GM21360 (cell line): ENCODE results near the gene KIF13A.
A peak's percentile ranks its signal among the peaks of the same experiment; 100 is the strongest.
"Not testable (repeated sequence)": the region's sequence is repeated elsewhere in the genome, so short reads cannot be mapped to it uniquely, and the experiment has no call there.

Source experiments
- ATAC-seq: cut with Tn5 transposase; IDR thresholded peaks from one replicate; pipeline ENCODE4 v1.9.1; 2021; ENCODE audit warnings: mild to moderate bottlenecking, moderate library complexity; ENCODE audit not compliant: unreplicated experiment

Gene KIF13A

GRCh38 chr6:17904491-17905120 lies 82.8 kb downstream of the KIF13A start:
- ATAC-seq = no peak

- ATAC-seq = no peak
Observed at GRCh38 chr6:17902974-17903373, 84.5 kb downstream of the KIF13A start.

GRCh38 chr6:17901493-17901892 lies 85.9 kb downstream of the KIF13A start:
- ATAC-seq = no peak

GRCh38 chr6:17900011-17900410 lies 87.4 kb downstream of the KIF13A start:
- ATAC-seq = no peak

- no peak for ATAC-seq
Observed at GRCh38 chr6:17899491-17899890, 87.9 kb downstream of the KIF13A start.

- no peak for ATAC-seq
Observed at GRCh38 chr6:17897681-17898080, 89.8 kb downstream of the KIF13A start.

- ATAC-seq = no peak
Observed at GRCh38 chr6:17894905-17895304, 92.5 kb downstream of the KIF13A start.

- no peak for ATAC-seq
Observed at GRCh38 chr6:17894191-17894590, 93.2 kb downstream of the KIF13A start.

GRCh38 chr6:17892097-17892686 lies 95.2 kb downstream of the KIF13A start:
- ATAC-seq = no peak

GRCh38 chr6:17890309-17890708 lies 97.1 kb downstream of the KIF13A start:
- no peak for ATAC-seq

- ATAC-seq = not testable (repeated sequence)
Observed at GRCh38 chr6:17889777-17890176, 97.7 kb downstream of the KIF13A start.

- no peak for ATAC-seq
Observed at GRCh38 chr6:17886891-17887290, 100.5 kb downstream of the KIF13A start.

- no peak for ATAC-seq
Observed at GRCh38 chr6:17885889-17886576, 101.4 kb downstream of the KIF13A start.

- ATAC-seq = peak; percentile 80
Observed at GRCh38 chr6:17884498-17885478, 102.6 kb downstream of the KIF13A start.

GRCh38 chr6:17883665-17884497 lies 103.6 kb downstream of the KIF13A start:
- ATAC-seq = no peak

- no peak for ATAC-seq
Observed at GRCh38 chr6:17881085-17881858, 106.2 kb downstream of the KIF13A start.

- no peak for ATAC-seq
Observed at GRCh38 chr6:17879184-17879583, 108.3 kb downstream of the KIF13A start.

GRCh38 chr6:17878734-17879133 lies 108.7 kb downstream of the KIF13A start:
- no peak for ATAC-seq

GRCh38 chr6:17877895-17878440 lies 109.5 kb downstream of the KIF13A start:
- no peak for ATAC-seq
